ENCODE results near the gene MYO5A. TPM values are rescaled to one million over a fixed set of nuclear protein-coding genes. Genes with fewer than 3 reads are reported as not detected.
"Not testable (repeated sequence)": the region's sequence is repeated elsewhere in the genome, so short reads cannot be mapped to it uniquely, and the experiment has no call there.

Gene MYO5A
- total RNA-seq = 17.5 TPM

- DNase-seq (ENCODE audit: low read depth in 2 of 3, low spot score in 2 of 3) = peak; percentile 70 to 81 (median 79)
These were observed at the start of gene MYO5A for GRCh38 chr15:52528564-52529340. Gene MYO5A, minus strand, starts transcription at chr15:52528880. Its CDS starts 74 bp downstream, at chr15:52528806.

GRCh38 chr15:52576692-52577091 is 48.0 kb upstream of the MYO5A start:
- DNase-seq (ENCODE audit: low read depth in 2 of 3, low spot score in 2 of 3) = no peak

GRCh38 chr15:52575573-52575972 is 46.9 kb upstream of the MYO5A start:
- DNase-seq (ENCODE audit: low read depth in 2 of 3, low spot score in 2 of 3) = not testable (repeated sequence)

- no peak for DNase-seq (ENCODE audit: low read depth in 2 of 3, low spot score in 2 of 3)
These were observed 46.4 kb upstream of the MYO5A start for GRCh38 chr15:52575072-52575471.

- DNase-seq (ENCODE audit: low read depth in 2 of 3, low spot score in 2 of 3) = not testable (repeated sequence)
These were observed 45.9 kb upstream of the MYO5A start for GRCh38 chr15:52574623-52575022.

- peak; percentile 60 to 88 (median 87) for DNase-seq (ENCODE audit: low read depth in 2 of 3, low spot score in 2 of 3)
These were observed 40.2 kb upstream of the MYO5A start, which contains the start of gene ARPP19 for GRCh38 chr15:52568601-52569585. Gene ARPP19, minus strand, starts transcription at chr15:52569030. Its CDS starts 138 bp downstream, at chr15:52568892.

GRCh38 chr15:52567871-52568600 is 39.4 kb upstream of the MYO5A start:
- no peak for DNase-seq (ENCODE audit: low read depth in 2 of 3, low spot score in 2 of 3)

- no peak for DNase-seq (ENCODE audit: low read depth in 2 of 3, low spot score in 2 of 3)
These were observed 38.2 kb upstream of the MYO5A start for GRCh38 chr15:52566889-52567288.

GRCh38 chr15:52565417-52566358 is 37.0 kb upstream of the MYO5A start:
- DNase-seq (ENCODE audit: low read depth in 2 of 3, low spot score in 2 of 3) = peak in 2 of 3 donors; percentile 46 to 74

GRCh38 chr15:52563501-52564060 is 34.9 kb upstream of the MYO5A start:
- DNase-seq (ENCODE audit: low read depth in 2 of 3, low spot score in 2 of 3) = no peak

- DNase-seq (ENCODE audit: low read depth in 2 of 3, low spot score in 2 of 3) = no peak
These were observed 30.9 kb upstream of the MYO5A start for GRCh38 chr15:52559575-52559974.

GRCh38 chr15:52559022-52559421 is 30.3 kb upstream of the MYO5A start:
- no peak for DNase-seq (ENCODE audit: low read depth in 2 of 3, low spot score in 2 of 3)

GRCh38 chr15:52558196-52558595 is 29.5 kb upstream of the MYO5A start:
- no peak for DNase-seq (ENCODE audit: low read depth in 2 of 3, low spot score in 2 of 3)

GRCh38 chr15:52557274-52557641 is 28.6 kb upstream of the MYO5A start:
- DNase-seq (ENCODE audit: low read depth in 2 of 3, low spot score in 2 of 3) = no peak

- no peak for DNase-seq (ENCODE audit: low read depth in 2 of 3, low spot score in 2 of 3)
These were observed 28.0 kb upstream of the MYO5A start for GRCh38 chr15:52556524-52557273.

- no peak for DNase-seq (ENCODE audit: low read depth in 2 of 3, low spot score in 2 of 3)
These were observed 23.6 kb upstream of the MYO5A start for GRCh38 chr15:52552303-52552702.

GRCh38 chr15:52551762-52552161 is 23.1 kb upstream of the MYO5A start:
- DNase-seq (ENCODE audit: low read depth in 2 of 3, low spot score in 2 of 3) = peak in 2 of 3 donors; percentile 74 to 82

GRCh38 chr15:52551186-52551585 is 22.5 kb upstream of the MYO5A start:
- DNase-seq (ENCODE audit: low read depth in 2 of 3, low spot score in 2 of 3) = not testable (repeated sequence)
